HG03103 (cell line): ENCODE measurements around the gene PRR35.
A peak's percentile ranks its signal among the peaks of the same experiment; 100 is the strongest.

Experiments
- ATAC-seq: cut with Tn5 transposase; IDR thresholded peaks from one replicate; pipeline ENCODE4 v1.9.1; 2021; ENCODE audit warnings: low read depth; ENCODE audit not compliant: unreplicated experiment

PRR35 gene

GRCh38 chr16:578232-578869 lies 18.2 kb downstream of the PRR35 start:
- ATAC-seq, result no peak

GRCh38 chr16:578870-579405 lies 18.7 kb downstream of the PRR35 start:
- ATAC-seq, result no peak

- ATAC-seq, result no peak
Measured at GRCh38 chr16:580141-580945, 20.1 kb downstream of the PRR35 start.

- ATAC-seq, result no peak
Measured at GRCh38 chr16:580946-581498, 20.8 kb downstream of the PRR35 start.

- no peak for ATAC-seq
Measured at GRCh38 chr16:582218-582613, 22.0 kb downstream of the PRR35 start.

GRCh38 chr16:582614-583331 lies 22.6 kb downstream of the PRR35 start:
- no peak for ATAC-seq

GRCh38 chr16:583470-583814 lies 23.2 kb downstream of the PRR35 start:
- no peak for ATAC-seq

- no peak for ATAC-seq
Measured at GRCh38 chr16:583815-584591, 23.8 kb downstream of the PRR35 start.

GRCh38 chr16:585351-585750 lies 25.2 kb downstream of the PRR35 start:
- ATAC-seq, result no peak

GRCh38 chr16:586047-586644 lies 26.0 kb downstream of the PRR35 start:
- ATAC-seq, result no peak

GRCh38 chr16:586645-587590 lies 26.7 kb downstream of the PRR35 start:
- ATAC-seq, result no peak

- ATAC-seq, result peak; percentile 2
Measured at GRCh38 chr16:588639-588888, 28.4 kb downstream of the PRR35 start.

- ATAC-seq, result peak; percentile 54
Measured at GRCh38 chr16:588889-589657, 28.9 kb downstream of the PRR35 start.

GRCh38 chr16:589658-590187 lies 29.5 kb downstream of the PRR35 start, which contains the start of gene RAB40C:
TSS of gene RAB40C (plus strand) at chr16:590066. CDS start at chr16:590292, 226 bp downstream.
- peak; percentile 62 for ATAC-seq

GRCh38 chr16:590188-590814 lies 30.1 kb downstream of the PRR35 start:
- ATAC-seq, result no peak

- no peak for ATAC-seq
Measured at GRCh38 chr16:590815-591200, 30.6 kb downstream of the PRR35 start.

GRCh38 chr16:591231-591630 lies 31.0 kb downstream of the PRR35 start:
- no peak for ATAC-seq
